Loucy (cell line): ENCODE measurements around the gene LIMS1.
"Not testable (repeated sequence)": the region's sequence is repeated elsewhere in the genome, so short reads cannot be mapped to it uniquely, and the experiment has no call there.

ENCODE experiments used
- EZH2phosphoT487 ChIP-seq: fragments of 200-600 bp; IDR thresholded peaks from 2 replicates; pipeline ENCODE4 v1.6.1; 2018; ENCODE audit warnings: antibody characterized with exemption, mild to moderate bottlenecking, moderate library complexity, borderline replicate concordance
- TF ChIP-seq, protein P1 (sequence below): fragments of 200-600 bp; sonication (generic); conservative IDR thresholded peaks from 2 replicates; pipeline ENCODE4 v1.5.1; 2014; ENCODE audit warnings: mild to moderate bottlenecking, antibody characterized with exemption, low read length

DNA sequence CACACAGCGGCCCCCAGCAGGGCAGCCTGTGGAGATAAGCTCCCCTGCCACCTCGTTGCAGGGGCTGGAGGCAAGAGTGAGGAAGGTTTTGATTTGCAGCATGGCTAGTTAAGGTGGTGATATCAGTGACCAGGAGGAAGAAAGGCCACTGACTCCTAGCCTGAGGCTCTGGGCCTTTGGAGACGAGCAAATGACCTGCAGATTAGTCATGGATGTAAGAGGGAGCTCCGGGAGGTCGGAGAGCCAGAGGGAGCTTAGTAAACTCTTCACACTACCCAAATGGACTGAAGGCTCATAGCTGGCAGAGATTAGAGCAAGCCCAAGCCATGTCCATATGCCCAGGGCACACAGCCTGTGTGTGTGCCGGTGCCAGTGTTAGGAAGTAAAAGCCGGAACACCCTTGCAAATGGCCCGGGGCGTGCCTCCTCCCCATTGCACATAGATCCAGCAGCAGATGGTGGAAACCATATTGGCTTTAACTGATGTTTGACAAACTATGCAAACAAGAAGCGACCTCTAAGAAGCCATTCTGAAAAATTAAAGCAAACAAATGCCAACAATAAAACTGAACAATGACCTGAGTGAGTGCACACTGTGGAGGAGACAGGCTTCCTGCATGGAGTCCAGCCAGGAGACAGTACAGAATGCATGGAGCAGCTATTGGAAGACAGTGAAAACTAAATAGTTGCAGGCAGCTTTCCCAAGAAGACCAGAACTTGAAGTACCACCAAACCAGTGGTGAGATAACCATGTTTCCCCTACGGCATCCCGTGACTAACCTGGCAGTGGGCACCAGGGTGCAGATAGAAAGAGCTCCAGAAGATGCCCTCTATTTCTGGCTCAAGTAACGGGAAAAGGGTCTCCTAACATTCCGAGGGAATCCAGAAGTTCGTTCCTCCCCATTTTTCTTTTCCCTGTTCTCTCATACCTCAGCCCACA, 154.8 kb downstream of the LIMS1 start:
- TF ChIP-seq, protein P1, sequence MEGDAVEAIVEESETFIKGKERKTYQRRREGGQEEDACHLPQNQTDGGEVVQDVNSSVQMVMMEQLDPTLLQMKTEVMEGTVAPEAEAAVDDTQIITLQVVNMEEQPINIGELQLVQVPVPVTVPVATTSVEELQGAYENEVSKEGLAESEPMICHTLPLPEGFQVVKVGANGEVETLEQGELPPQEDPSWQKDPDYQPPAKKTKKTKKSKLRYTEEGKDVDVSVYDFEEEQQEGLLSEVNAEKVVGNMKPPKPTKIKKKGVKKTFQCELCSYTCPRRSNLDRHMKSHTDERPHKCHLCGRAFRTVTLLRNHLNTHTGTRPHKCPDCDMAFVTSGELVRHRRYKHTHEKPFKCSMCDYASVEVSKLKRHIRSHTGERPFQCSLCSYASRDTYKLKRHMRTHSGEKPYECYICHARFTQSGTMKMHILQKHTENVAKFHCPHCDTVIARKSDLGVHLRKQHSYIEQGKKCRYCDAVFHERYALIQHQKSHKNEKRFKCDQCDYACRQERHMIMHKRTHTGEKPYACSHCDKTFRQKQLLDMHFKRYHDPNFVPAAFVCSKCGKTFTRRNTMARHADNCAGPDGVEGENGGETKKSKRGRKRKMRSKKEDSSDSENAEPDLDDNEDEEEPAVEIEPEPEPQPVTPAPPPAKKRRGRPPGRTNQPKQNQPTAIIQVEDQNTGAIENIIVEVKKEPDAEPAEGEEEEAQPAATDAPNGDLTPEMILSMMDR, result not testable (repeated sequence)
- not testable (repeated sequence) for TF ChIP-seq EZH2phosphoT487
